Brain microvascular endothelial cell (primary cell): Measurements from ENCODE around the gene FANCM.
A peak's percentile ranks its signal among the peaks of the same experiment; 100 is the strongest.

Experiments used
- DNase-seq: peaks from one replicate; pipeline ENCODE4 v3.0.0-alpha.2; 2020
- H3K27ac ChIP-seq: fragments of 250-450 bp; sonication (Bioruptor Pico); 2 replicates; pipeline ENCODE4 v1.5.1; 2020; ENCODE audit warnings: mild to moderate bottlenecking, moderate library complexity
- H3K27me3 ChIP-seq: fragments of 250-450 bp; sonication (Bioruptor Pico); replicated peaks from 2 replicates; pipeline ENCODE4 v1.5.1; 2020; ENCODE audit warnings: mild to moderate bottlenecking
- H3K36me3 ChIP-seq: fragments of 250-450 bp; sonication (Bioruptor Pico); replicated peaks from 2 replicates; pipeline ENCODE4 v1.5.1; 2020; ENCODE audit warnings: mild to moderate bottlenecking
- H3K4me3 ChIP-seq: 2 replicates; pipeline ENCODE4 v1.5.1; 2011; ENCODE audit warnings: low read depth, mild to moderate bottlenecking, control low read depth, low read length, moderate library complexity
- in situ Hi-C: cut with HindIII; loops from 2 replicates; pipeline ENCODE4 v1.10.0; 2017; ENCODE audit warnings: low sequenced_read_pairs, low pct_ligation_motif_present
- TF ChIP-seq, protein P1 (sequence below): IDR thresholded peaks from 2 replicates; pipeline ENCODE4 v1.5.1; 2011; ENCODE audit warnings: low read depth, mild to moderate bottlenecking, moderate library complexity, low read length, control low read depth, inconsistent platforms; ENCODE audit errors: missing control alignments

The FANCM gene

DNA sequence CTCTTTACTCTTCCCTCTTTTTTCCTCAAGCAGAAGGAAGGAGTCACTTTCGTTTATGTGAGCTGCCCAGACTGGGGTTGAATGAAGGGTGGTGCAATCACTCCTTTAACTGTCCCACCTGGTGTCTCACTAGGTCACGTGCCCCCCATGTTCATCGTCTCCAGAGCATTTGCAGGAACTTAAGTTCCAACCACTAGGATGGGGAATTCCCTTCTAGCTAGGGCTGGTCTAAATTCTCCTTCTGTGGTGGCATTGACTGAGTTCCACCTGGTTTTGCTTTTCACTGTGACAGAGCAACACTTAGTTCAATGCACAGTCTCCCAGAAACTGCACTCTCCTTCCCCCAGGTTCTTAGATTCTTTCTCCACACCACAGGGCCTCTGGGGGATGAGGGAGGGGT lies 9.5 kb downstream of the FANCM start:
- no peak for DNase-seq
- in situ Hi-C loops, result no loop called here
- Histone ChIP-seq H3K27me3 (no peaks in the 10 kb centered on the region), H3K27ac (no peak overlapping the region), H3K4me3 (no peak overlapping the region), H3K36me3 (no peaks in the 10 kb centered on the region)
- TF ChIP-seq, protein P1, sequence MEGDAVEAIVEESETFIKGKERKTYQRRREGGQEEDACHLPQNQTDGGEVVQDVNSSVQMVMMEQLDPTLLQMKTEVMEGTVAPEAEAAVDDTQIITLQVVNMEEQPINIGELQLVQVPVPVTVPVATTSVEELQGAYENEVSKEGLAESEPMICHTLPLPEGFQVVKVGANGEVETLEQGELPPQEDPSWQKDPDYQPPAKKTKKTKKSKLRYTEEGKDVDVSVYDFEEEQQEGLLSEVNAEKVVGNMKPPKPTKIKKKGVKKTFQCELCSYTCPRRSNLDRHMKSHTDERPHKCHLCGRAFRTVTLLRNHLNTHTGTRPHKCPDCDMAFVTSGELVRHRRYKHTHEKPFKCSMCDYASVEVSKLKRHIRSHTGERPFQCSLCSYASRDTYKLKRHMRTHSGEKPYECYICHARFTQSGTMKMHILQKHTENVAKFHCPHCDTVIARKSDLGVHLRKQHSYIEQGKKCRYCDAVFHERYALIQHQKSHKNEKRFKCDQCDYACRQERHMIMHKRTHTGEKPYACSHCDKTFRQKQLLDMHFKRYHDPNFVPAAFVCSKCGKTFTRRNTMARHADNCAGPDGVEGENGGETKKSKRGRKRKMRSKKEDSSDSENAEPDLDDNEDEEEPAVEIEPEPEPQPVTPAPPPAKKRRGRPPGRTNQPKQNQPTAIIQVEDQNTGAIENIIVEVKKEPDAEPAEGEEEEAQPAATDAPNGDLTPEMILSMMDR, result no peak

DNA sequence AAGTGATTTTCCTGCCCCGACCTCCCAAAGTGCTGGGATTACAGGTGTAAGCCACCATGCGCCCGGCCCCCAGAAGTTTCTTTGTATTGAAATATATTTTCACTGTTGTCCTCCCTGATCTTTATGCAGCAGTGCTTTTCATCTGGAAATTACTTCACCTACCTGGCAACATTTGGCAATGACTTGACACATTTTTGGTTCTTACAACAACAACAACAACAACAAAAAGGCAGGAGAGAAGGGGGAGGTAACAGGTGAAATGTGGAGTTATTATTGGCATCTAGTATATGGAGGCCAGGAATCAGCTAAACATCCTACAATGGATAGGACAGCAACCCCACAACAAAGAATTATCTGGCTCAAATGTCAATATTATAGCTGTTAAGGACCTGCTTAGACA lies 13.9 kb downstream of the FANCM start:
- no peaks in the 10 kb centered on the region for H3K36me3 ChIP-seq
- in situ Hi-C loops, result no loop called here
- DNase-seq, result no peak
- no peak overlapping the region for H3K4me3 ChIP-seq
- no peaks in the 10 kb centered on the region for H3K27me3 ChIP-seq
- H3K27ac ChIP-seq, result no peak overlapping the region
- TF ChIP-seq, protein P1, result no peak

DNA sequence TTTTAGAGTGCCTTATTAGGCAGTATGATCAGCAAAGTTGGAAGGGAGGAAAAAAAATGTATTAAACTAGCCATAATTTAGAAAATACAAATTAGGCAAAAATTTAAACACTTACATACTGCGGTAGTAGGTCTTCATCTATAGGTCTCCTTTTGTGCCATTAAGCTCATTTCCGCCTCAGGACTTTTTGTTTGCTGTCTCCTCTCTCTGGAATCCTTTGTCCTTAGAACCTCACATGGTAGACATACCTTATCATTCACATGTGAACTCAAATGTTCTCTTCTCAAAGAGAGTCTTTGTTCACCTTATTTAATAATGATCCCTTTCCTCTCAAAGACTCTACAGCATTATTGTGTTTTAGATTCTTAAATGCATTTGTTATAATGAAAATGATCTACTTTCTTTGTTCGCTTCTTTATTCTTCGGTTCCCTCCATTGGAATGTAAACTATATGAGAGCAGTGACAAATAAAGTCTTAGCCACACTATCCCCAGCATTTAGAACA lies 14.7 kb downstream of the FANCM start:
- H3K27me3 ChIP-seq, result no peaks in the 10 kb centered on the region
- in situ Hi-C loops, result no loop called here
- no peaks in the 10 kb centered on the region for H3K36me3 ChIP-seq
- TF ChIP-seq, protein P1, result no peak
- H3K4me3 ChIP-seq, result no peak overlapping the region
- no peak overlapping the region for H3K27ac ChIP-seq
- DNase-seq, result no peak

GRCh38 chr14:45156067-45156466 lies 20.3 kb downstream of the FANCM start:
- Histone ChIP-seq H3K4me3 (no peak overlapping the region), H3K36me3 (no peaks in the 10 kb centered on the region), H3K27me3 (no peaks in the 10 kb centered on the region), H3K27ac (no peak overlapping the region)
- no peak for DNase-seq
- in situ Hi-C loops, result no loop called here
- TF ChIP-seq, protein P1, result peak; percentile 31

DNA sequence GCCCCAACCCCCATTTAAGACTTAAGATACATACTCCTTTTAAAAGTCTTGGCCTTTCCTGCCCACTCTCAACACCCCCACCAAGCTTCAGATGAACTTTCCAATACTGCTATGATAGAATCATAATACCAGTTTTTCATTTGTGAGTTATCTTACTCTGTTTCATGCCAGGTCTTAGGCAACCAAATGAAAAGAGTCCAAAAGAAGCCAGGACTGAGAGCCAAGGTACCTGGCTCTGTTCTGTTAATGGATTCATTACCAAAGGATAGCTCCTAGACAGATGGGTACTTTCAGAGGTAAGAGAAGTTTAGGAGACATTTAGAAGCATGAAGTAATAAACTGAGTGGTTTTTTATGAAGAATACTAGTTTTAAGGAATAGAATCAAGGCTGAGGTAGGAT lies 34.2 kb downstream of the FANCM start:
- in situ Hi-C loops, result no loop called here
- Histone ChIP-seq H3K36me3 (no peaks in the 10 kb centered on the region), H3K27me3 (no peaks in the 10 kb centered on the region), H3K4me3 (no peak overlapping the region), H3K27ac (no peak overlapping the region)
- DNase-seq, result no peak
- TF ChIP-seq, protein P1, result no peak

GRCh38 chr14:45177076-45177475 lies 41.3 kb downstream of the FANCM start:
- no peaks in the 10 kb centered on the region for H3K36me3 ChIP-seq
- H3K4me3 ChIP-seq, result no peak overlapping the region
- H3K27ac ChIP-seq, result peak overlapping the region; percentile 51
- in situ Hi-C loops, result no loop called here
- H3K27me3 ChIP-seq, result no peaks in the 10 kb centered on the region
- TF ChIP-seq, protein P1, result no peak
- peak; percentile 12 for DNase-seq
